Nephron (organoid): Measurements from ENCODE around the gene C1GALT1.

ENCODE experiments used
- H3K27ac Mint-ChIP-seq, 3 experiments: 2 replicates each; pipeline ENCODE4 v1.8.0; 2020; ENCODE audit warnings: mixed read lengths in 3 of 3, mild to moderate bottlenecking in 2 of 3, moderate library complexity in 1 of 3
- H3K27me3 Mint-ChIP-seq: 2 replicates; pipeline ENCODE4 v1.8.0; 2021; ENCODE audit warnings: low read depth, mild to moderate bottlenecking, moderate library complexity, mixed read lengths
- H3K36me3 Mint-ChIP-seq: 2 replicates; pipeline ENCODE4 v1.8.0; 2020; ENCODE audit warnings: low read depth, mixed read lengths
- H3K4me1 Mint-ChIP-seq: 2 replicates; pipeline ENCODE4 v1.8.0; 2020; ENCODE audit warnings: mixed read lengths
- H3K4me3 Mint-ChIP-seq, 3 experiments: 2 replicates each; pipeline ENCODE4 v1.8.0; 2020; ENCODE audit warnings: mild to moderate bottlenecking in 3 of 3, mixed read lengths in 3 of 3, moderate library complexity in 2 of 3
- H3K9me3 Mint-ChIP-seq: 2 replicates; pipeline ENCODE4 v1.8.0; 2020; ENCODE audit warnings: mixed read lengths
- CTCF ChIP-seq, 3 experiments: fragments of 200-600 bp; sonication (generic); IDR thresholded peaks; one replicate each; pipeline ENCODE4 v1.5.0; 2021; ENCODE audit warnings: antibody characterized with exemption in 3 of 3; ENCODE audit not compliant: unreplicated experiment in 3 of 3

The C1GALT1 gene

GRCh38 chr7:7263297-7264230, 81.2 kb downstream of the C1GALT1 start:
- H3K27ac Mint-ChIP-seq, result no peak overlapping the region
- H3K4me1 Mint-ChIP-seq, result no peaks in the 10 kb centered on the region
- H3K36me3 Mint-ChIP-seq, result peaks cover 15% of the 10 kb centered on the region
- peaks cover 4% of the 10 kb centered on the region for H3K9me3 Mint-ChIP-seq
- TF ChIP-seq CTCF (IDR thresholded peaks at IDR 0.05; ENCODE audit: unreplicated experiment in 3 of 3), result no peak
- H3K27me3 Mint-ChIP-seq, result no peaks in the 10 kb centered on the region
- H3K4me3 Mint-ChIP-seq, result no peak overlapping the region

GRCh38 chr7:7264306-7265040, 82.1 kb downstream of the C1GALT1 start:
- H3K36me3 Mint-ChIP-seq, result peaks cover 10% of the 10 kb centered on the region
- no peak overlapping the region for H3K4me3 Mint-ChIP-seq
- no peak for TF ChIP-seq CTCF (IDR thresholded peaks at IDR 0.05; ENCODE audit: unreplicated experiment in 3 of 3)
- H3K27me3 Mint-ChIP-seq, result no peaks in the 10 kb centered on the region
- H3K9me3 Mint-ChIP-seq, result peaks cover 4% of the 10 kb centered on the region
- H3K4me1 Mint-ChIP-seq, result no peaks in the 10 kb centered on the region
- H3K27ac Mint-ChIP-seq, result no peak overlapping the region

- H3K36me3 Mint-ChIP-seq, result peaks cover 3% of the 10 kb centered on the region
- H3K27ac Mint-ChIP-seq, result no peak overlapping the region
- H3K27me3 Mint-ChIP-seq, result no peaks in the 10 kb centered on the region
- no peak for TF ChIP-seq CTCF (IDR thresholded peaks at IDR 0.05; ENCODE audit: unreplicated experiment in 3 of 3)
- H3K9me3 Mint-ChIP-seq, result peaks cover 4% of the 10 kb centered on the region
- no peak overlapping the region for H3K4me3 Mint-ChIP-seq
- H3K4me1 Mint-ChIP-seq, result no peaks in the 10 kb centered on the region
These were observed 83.0 kb downstream of the C1GALT1 start for GRCh38 chr7:7265081-7266075.

- H3K27me3 Mint-ChIP-seq, result no peaks in the 10 kb centered on the region
- H3K27ac Mint-ChIP-seq, result no peak overlapping the region
- H3K4me1 Mint-ChIP-seq, result no peaks in the 10 kb centered on the region
- H3K36me3 Mint-ChIP-seq, result no peaks in the 10 kb centered on the region
- H3K4me3 Mint-ChIP-seq, result no peak overlapping the region
- peaks cover 2% of the 10 kb centered on the region for H3K9me3 Mint-ChIP-seq
- TF ChIP-seq CTCF (IDR thresholded peaks at IDR 0.05; ENCODE audit: unreplicated experiment in 3 of 3), result no peak
These were observed 84.0 kb downstream of the C1GALT1 start for GRCh38 chr7:7266257-7266881.

GRCh38 chr7:7271094-7271874, 88.9 kb downstream of the C1GALT1 start:
- Mint-ChIP-seq H3K27me3 (no peaks in the 10 kb centered on the region), H3K36me3 (no peaks in the 10 kb centered on the region), H3K9me3 (no peaks in the 10 kb centered on the region), H3K4me3 (no peak overlapping the region), H3K4me1 (no peaks in the 10 kb centered on the region), H3K27ac (no peak overlapping the region)
- no peak for TF ChIP-seq CTCF (IDR thresholded peaks at IDR 0.05; ENCODE audit: unreplicated experiment in 3 of 3)
